ENCODE measurements around the gene NFKB1.

DNA sequence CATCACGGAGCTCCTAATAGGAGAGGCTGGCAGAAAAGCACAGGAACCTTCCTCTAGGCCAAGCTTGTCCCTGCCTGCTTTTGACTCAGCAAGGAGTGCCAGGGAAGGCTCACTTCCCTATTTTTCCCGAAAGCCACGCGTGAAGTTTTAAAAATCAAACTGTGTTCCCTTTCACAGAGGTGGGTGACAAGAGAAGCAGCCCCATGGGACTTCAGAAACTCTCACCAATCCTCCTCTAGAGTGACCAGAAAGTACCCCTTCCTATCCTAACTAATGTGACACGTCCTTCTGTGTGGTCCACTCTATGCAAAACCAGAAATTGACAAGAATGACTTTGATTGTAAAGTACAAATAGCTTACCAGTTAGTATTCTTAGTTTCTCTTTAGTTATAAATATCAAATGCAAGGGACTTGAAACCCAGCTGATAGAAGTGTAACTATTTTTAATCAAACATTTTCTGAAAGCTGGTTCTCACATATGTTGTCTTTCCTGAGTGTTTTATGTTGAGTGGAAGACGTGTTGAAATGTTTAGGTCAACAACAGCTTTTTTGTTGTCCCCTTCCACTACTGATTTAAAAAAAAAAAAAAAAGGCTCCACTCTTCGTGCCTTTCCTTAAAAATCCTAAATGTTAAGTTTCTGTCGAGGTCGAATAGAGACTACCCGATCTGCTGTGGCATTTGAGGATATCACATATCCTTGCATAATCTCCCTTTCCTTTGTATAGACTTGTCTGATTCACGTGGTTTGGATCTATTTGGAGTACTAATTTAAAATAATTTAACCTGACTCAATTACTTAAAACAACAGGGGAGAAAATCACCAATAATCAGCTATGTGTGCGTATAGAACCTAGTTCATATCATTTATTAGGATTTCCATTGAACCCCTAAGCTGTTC lies 42.1 kb downstream of the NFKB1 start:
- TF ChIP-seq, protein P1, sequence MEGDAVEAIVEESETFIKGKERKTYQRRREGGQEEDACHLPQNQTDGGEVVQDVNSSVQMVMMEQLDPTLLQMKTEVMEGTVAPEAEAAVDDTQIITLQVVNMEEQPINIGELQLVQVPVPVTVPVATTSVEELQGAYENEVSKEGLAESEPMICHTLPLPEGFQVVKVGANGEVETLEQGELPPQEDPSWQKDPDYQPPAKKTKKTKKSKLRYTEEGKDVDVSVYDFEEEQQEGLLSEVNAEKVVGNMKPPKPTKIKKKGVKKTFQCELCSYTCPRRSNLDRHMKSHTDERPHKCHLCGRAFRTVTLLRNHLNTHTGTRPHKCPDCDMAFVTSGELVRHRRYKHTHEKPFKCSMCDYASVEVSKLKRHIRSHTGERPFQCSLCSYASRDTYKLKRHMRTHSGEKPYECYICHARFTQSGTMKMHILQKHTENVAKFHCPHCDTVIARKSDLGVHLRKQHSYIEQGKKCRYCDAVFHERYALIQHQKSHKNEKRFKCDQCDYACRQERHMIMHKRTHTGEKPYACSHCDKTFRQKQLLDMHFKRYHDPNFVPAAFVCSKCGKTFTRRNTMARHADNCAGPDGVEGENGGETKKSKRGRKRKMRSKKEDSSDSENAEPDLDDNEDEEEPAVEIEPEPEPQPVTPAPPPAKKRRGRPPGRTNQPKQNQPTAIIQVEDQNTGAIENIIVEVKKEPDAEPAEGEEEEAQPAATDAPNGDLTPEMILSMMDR (IDR thresholded peaks at IDR 0.05 in 8 of 11, conservative IDR thresholded peaks at IDR 0.05 in 3 of 11) = no peak
- no peak for TF ChIP-seq POLR2AphosphoS5 (IDR thresholded peaks at IDR 0.05)
